Mucosa of rectum (tissue), 2 donors: Measurements from ENCODE around the gene LGALS8.
"Not testable (repeated sequence)": the region's sequence is repeated elsewhere in the genome, so short reads cannot be mapped to it uniquely, and the experiment has no call there.

Source experiments
- H3K27ac ChIP-seq, 2 donors: one replicate each; pipeline ENCODE4 v1.7.0; 2013; ENCODE audit warnings: inconsistent platforms in 2 of 2, low read depth in 2 of 2, low read length in 2 of 2
- H3K27me3 ChIP-seq, 2 donors: one replicate each; pipeline ENCODE4 v1.7.0; 2013; ENCODE audit warnings: low read length in 2 of 2; ENCODE audit not compliant: control insufficient read depth in 2 of 2, insufficient read depth in 2 of 2
- H3K36me3 ChIP-seq, 2 donors: one replicate each; pipeline ENCODE4 v1.7.0; 2013; ENCODE audit warnings: low read length in 2 of 2; ENCODE audit not compliant: control insufficient read depth in 2 of 2, insufficient read depth in 2 of 2
- H3K4me1 ChIP-seq, 2 donors: one replicate each; pipeline ENCODE4 v1.7.0; 2013; ENCODE audit warnings: low read length in 2 of 2, mild to moderate bottlenecking in 1 of 2; ENCODE audit not compliant: control insufficient read depth in 2 of 2, insufficient read depth in 2 of 2
- H3K4me3 ChIP-seq, 2 donors: one replicate each; pipeline ENCODE4 v1.7.0; 2013; ENCODE audit warnings: low read length in 2 of 2
- H3K9ac ChIP-seq, 2 donors: one replicate each; pipeline ENCODE4 v1.7.0; 2013; ENCODE audit warnings: low read length in 2 of 2, low read depth in 1 of 2, mild to moderate bottlenecking in 1 of 2
- H3K9me3 ChIP-seq, 2 donors: one replicate each; pipeline ENCODE4 v1.7.0; 2013; ENCODE audit warnings: low read length in 2 of 2; ENCODE audit not compliant: control insufficient read depth in 2 of 2
- donor health status: healthy.
- donor health status: Normal muscosa, but diverticular disease.

Gene LGALS8

DNA sequence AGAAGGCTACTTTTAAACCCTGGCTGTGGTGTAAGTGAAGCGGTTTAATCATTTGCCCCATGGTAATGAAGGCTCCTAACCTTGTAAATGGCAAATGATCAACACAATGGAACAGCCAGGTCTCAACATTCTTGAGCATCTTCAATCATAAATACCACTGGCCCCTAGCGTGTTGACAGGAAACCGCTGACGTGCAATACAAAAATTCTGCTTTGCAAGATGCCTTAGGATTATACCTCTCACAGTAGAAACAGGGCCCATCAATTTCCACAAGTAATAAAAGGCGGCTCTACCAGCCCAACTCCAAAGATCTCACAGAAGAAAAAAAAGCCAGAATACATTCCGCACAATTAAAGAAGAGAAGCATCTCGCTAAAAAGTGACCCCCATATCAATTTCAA is 32.8 kb downstream of the LGALS8 start:
- Histone ChIP-seq H3K9ac (no peak overlapping the region), H3K9me3 (no peaks in the 10 kb centered on the region), H3K4me3 (no peak overlapping the region), H3K27me3 (no peaks in the 10 kb centered on the region), H3K4me1 (no peaks in the 10 kb centered on the region), H3K36me3 (peaks cover 63 to 73% of the 10 kb centered on the region in 2 donors), H3K27ac (no peak overlapping the region)

DNA sequence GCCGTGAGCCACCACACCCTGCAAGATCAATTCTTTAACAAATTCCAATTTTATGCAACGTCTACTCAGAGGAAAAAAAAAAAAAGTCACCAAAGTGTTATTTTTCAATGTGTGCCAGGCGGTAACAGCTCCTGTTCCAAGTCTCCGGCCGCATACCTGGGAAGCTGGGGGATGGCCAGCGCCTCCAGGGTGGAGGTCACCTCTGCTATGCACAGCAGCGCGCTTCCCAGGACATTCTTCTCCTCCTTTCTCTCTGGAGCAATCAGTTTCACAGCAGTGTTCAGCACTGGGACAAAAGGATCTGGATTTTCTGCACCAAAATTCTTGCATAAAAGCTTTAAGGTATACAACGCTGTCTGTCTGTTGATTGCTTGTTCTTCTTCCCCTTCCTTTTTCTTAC is 34.3 kb downstream of the LGALS8 start:
- Histone ChIP-seq H3K4me1 (no peaks in the 10 kb centered on the region), H3K27ac (no peak overlapping the region), H3K27me3 (no peaks in the 10 kb centered on the region), H3K4me3 (no peak overlapping the region), H3K9ac (no peak overlapping the region), H3K36me3 (peaks cover 59 to 72% of the 10 kb centered on the region in 2 donors), H3K9me3 (no peaks in the 10 kb centered on the region)

DNA sequence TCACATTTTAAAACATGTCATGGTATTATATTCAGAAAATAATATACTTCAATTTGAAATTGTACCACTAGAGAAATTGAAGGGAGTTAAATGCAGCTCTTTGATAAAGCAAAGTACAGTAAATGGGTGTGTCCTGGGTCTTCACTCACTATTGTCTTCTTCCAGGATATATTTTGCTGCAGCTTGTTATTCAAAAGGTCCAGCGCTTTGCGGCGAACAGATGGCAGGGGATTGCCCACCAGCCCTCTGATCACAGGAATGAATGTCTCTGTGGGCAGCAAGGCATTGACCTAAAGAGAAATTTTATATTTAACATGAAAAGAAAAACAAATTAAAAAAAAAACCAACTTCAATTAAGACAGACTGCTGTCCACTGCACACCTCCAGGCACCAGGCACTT is 35.1 kb downstream of the LGALS8 start:
- H3K27me3 ChIP-seq = no peaks in the 10 kb centered on the region
- H3K4me1 ChIP-seq = no peaks in the 10 kb centered on the region
- no peak overlapping the region for H3K27ac ChIP-seq
- H3K9ac ChIP-seq = no peak overlapping the region
- no peaks in the 10 kb centered on the region for H3K9me3 ChIP-seq
- peaks cover 53 to 66% of the 10 kb centered on the region in 2 donors for H3K36me3 ChIP-seq
- no peak overlapping the region for H3K4me3 ChIP-seq

DNA sequence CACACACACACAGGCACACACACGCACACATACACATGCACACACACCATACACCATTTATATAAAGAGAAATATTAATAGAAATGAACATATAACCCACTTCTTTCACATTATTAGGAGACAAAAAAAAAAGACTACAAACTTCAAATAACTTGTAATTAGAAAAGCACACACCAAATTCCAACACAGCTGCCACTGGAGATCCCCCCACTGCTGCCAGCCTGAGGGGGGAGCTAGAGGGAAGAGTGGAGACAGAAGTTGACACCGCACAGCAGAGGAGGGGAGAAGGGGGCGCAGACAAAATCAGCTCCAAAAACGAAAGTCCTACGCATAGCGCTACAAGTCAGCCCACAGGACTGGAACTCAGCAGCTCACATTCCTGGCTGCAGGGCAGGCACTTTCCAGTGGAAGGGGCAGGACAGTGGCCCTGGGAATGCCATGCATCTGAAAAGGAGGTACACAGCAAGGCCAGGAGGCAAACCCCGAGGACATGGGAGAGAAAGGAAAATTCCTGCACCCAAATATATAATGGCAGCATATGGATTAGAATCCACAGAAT is 36.5 kb downstream of the LGALS8 start:
- H3K36me3 ChIP-seq = peaks cover 54 to 70% of the 10 kb centered on the region in 2 donors
- no peak overlapping the region for H3K9ac ChIP-seq
- H3K9me3 ChIP-seq = no peaks in the 10 kb centered on the region
- H3K27ac ChIP-seq = no peak overlapping the region
- no peak overlapping the region for H3K4me3 ChIP-seq
- no peaks in the 10 kb centered on the region for H3K27me3 ChIP-seq
- no peaks in the 10 kb centered on the region for H3K4me1 ChIP-seq

DNA sequence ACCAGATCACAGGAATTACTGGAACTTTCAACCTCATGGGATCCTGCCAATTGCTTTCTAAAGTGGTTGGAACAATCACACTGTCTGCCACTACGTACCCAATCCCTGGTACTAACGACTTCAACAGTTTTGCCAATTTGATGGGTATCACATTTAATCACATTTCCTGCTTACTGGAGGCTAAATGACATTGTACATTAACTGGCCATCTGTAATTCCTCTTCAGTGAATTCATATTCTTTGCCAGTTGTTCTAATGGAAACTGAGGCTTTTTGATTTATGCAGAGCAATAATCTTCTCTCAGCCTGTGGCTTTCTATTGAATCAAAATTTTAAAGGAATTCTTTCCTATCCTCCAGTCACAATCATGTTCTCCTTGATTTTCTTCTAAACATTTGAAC is 38.2 kb downstream of the LGALS8 start:
- H3K27me3 ChIP-seq = no peaks in the 10 kb centered on the region
- H3K4me1 ChIP-seq = no peaks in the 10 kb centered on the region
- no peak overlapping the region for H3K9ac ChIP-seq
- no peak overlapping the region for H3K4me3 ChIP-seq
- peaks cover 51 to 71% of the 10 kb centered on the region in 2 donors for H3K36me3 ChIP-seq
- no peaks in the 10 kb centered on the region for H3K9me3 ChIP-seq
- no peak overlapping the region for H3K27ac ChIP-seq

DNA sequence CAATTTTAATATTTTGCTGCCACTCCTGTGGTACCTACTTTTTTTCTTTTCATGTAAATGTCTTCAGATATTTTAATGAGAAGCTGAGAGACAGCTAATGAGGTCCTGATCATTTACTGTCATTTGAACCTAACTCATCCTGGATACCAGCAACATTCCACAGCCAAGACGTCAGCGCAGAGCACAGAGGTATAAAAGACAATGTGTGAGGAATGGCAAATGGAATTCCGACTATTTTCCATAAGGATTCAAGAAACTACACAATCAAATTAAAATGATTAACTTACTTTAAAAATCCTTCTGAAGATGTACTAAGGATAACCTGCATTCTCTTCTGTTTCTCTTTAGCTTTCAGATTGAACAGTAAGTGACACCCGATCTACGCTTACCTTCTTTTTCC is 41.7 kb downstream of the LGALS8 start:
- Histone ChIP-seq H3K9ac (no peak overlapping the region), H3K27ac (no peak overlapping the region), H3K4me1 (no peaks in the 10 kb centered on the region), H3K36me3 (peaks cover 45 to 71% of the 10 kb centered on the region in 2 donors), H3K4me3 (no peak overlapping the region), H3K9me3 (no peaks in the 10 kb centered on the region), H3K27me3 (no peaks in the 10 kb centered on the region)

DNA sequence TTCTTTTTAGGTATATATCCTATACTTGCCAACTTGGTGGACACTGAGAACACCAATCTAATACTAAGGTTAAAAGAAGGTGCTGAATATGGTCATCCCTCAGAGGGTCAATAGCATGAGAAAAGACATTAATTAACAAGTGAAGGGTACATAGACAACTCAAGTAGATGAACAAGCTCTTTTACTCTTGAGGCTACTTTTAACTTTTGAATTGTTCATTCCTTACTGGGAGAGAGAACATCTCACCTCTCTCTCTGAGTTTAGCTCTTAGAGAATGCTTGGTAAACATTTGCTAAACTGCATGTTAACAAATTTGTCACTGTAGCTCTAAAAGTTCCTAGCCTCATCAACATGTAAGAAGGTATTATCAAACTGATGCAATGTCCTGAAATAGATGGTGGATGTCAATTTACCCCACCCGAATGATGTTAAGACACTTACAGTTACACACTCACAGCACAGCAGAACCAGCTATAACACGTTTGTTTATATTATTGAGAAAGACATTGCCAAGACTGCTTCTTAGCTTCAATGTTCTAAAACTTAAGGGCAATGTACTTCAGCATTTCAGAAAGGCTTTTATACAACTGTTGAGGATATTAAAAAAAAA is 44.6 kb downstream of the LGALS8 start:
- no peak overlapping the region for H3K9ac ChIP-seq
- H3K4me1 ChIP-seq = no peaks in the 10 kb centered on the region
- no peak overlapping the region for H3K4me3 ChIP-seq
- H3K9me3 ChIP-seq = no peaks in the 10 kb centered on the region
- no peak overlapping the region for H3K27ac ChIP-seq
- H3K27me3 ChIP-seq = no peaks in the 10 kb centered on the region
- H3K36me3 ChIP-seq = peaks cover 65 to 83% of the 10 kb centered on the region in 2 donors

DNA sequence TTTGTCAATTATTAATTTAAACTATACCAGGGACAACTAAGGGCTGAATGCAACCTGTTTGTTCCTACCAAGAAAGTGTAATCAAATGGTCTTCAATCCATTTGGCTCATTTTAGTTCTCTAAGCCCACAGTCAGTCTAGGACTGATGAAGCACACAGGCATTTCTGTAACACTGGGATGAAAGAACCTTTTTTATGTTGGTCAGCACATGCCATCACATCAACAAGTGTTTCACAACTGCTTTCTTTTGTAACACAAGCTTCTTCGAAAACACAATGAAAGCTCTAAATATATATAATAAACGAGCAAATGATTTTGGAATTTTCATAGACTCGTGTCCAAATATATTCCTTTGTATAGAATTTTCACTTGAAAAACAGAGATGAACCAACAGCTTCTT is 51.7 kb downstream of the LGALS8 start:
- Histone ChIP-seq H3K27me3 (no peaks in the 10 kb centered on the region), H3K4me1 (no peaks in the 10 kb centered on the region), H3K27ac (no peak overlapping the region), H3K9ac (no peak overlapping the region), H3K36me3 (peaks cover 57 to 62% of the 10 kb centered on the region in 2 donors), H3K9me3 (no peaks in the 10 kb centered on the region), H3K4me3 (no peak overlapping the region)

DNA sequence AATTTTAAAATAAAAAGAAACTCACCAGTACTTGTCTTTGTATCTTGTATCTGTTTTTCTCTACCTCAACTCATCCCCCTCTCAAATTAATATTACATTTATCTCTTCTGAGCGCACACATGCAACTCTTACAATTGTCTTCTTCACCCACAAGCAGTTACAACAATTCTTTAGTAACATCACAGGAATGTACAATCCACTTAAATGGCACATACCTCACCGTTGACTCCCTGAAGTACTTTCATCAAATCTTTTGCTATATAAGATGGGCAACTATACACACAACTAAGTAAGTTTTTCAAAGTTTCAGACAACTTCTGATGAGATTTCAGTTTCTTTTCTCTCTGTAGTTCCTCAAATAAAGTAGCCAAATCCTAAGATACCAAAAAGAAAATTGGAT is 52.2 kb downstream of the LGALS8 start:
- peaks cover 55 to 62% of the 10 kb centered on the region in 2 donors for H3K36me3 ChIP-seq
- H3K9ac ChIP-seq = no peak overlapping the region
- H3K27me3 ChIP-seq = no peaks in the 10 kb centered on the region
- no peak overlapping the region for H3K27ac ChIP-seq
- no peaks in the 10 kb centered on the region for H3K9me3 ChIP-seq
- no peak overlapping the region for H3K4me3 ChIP-seq
- H3K4me1 ChIP-seq = no peaks in the 10 kb centered on the region

DNA sequence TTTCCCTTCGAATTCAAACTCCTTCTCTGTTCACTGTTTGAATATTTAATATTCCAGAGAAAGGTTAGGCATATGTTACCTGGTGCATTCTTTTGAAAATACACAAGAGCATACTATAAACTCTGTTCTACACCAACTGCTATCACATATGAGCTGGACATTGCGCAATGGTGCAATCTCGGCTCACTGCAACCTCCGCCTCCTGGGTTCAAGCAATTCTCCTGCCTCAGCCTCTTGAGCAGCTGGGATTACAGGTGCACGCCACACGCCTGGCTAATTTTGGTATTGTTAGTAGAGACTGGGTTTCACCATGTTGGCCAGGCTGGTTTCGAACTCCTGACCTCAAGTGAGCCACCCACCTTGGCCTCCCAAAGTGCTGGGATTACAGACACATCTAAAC is 53.3 kb downstream of the LGALS8 start:
- H3K27me3 ChIP-seq, H3K9ac ChIP-seq, H3K27ac ChIP-seq, H3K9me3 ChIP-seq, H3K4me1 ChIP-seq, H3K4me3 ChIP-seq: not testable (repeated sequence)
- H3K36me3 ChIP-seq = peaks cover 46 to 60% of the 10 kb centered on the region in 2 donors
